ENCODE results near the gene TENM3. TPM values are rescaled to one million over a fixed set of nuclear protein-coding genes. Genes with fewer than 3 reads are reported as not detected.
"Not testable (repeated sequence)": the region's sequence is repeated elsewhere in the genome, so short reads cannot be mapped to it uniquely, and the experiment has no call there.

The TENM3 gene
- polyA plus RNA-seq, 1 of the 3 experiments (the other 2 are of a cell fraction), result 10.4 TPM

- H3K27me3 ChIP-seq (ENCODE audit: insufficient read depth), result no peaks in the 10 kb centered on the region
- H3K27ac ChIP-seq (ENCODE audit: low read depth in 2 of 2, low read length in 1 of 2), result no peak overlapping the region
- DNase-seq, result no peak
- H3K9me2 ChIP-seq, result no peaks in the 10 kb centered on the region
- H3K9ac ChIP-seq, result no peak overlapping the region
- H2AFZ ChIP-seq (ENCODE audit: low read depth), result no peak overlapping the region
- no peak for TF ChIP-seq PBX3 (IDR thresholded peaks at IDR 0.05)
- no peak for TF ChIP-seq EP300 (IDR thresholded peaks at IDR 0.05; ENCODE audit: borderline replicate concordance in 1 of 2, low read depth in 1 of 2, low read length in 1 of 2)
- no peak for TF ChIP-seq RAD21 (IDR thresholded peaks at IDR 0.05; ENCODE audit: low read length)
- no peaks in the 10 kb centered on the region for H3K9me3 ChIP-seq
- no peaks in the 10 kb centered on the region for H3F3A ChIP-seq (replicated peaks; ENCODE audit: insufficient read depth)
- no peaks in the 10 kb centered on the region for H3K4me1 ChIP-seq (ENCODE audit: control insufficient read depth in 1 of 2, insufficient read depth in 2 of 2, low read depth in 1 of 2, low read length in 1 of 2)
- POLR2A ChIA-PET, result no interaction called here
- WGBS (ENCODE audit: low lambda C conversion rate), result 88% methylated on average over 4 of the region's 4 CpGs
- no peak overlapping the region for H3K4me2 ChIP-seq
- no peaks in the 10 kb centered on the region for H4K20me1 ChIP-seq (ENCODE audit: insufficient read depth)
- CTCF ChIA-PET, result no interaction called here
- H3K36me3 ChIP-seq (replicated peaks in 1 of 2; ENCODE audit: control insufficient read depth in 1 of 2, insufficient read depth in 2 of 2, low read length in 1 of 2), result no peaks in the 10 kb centered on the region
- H3K79me2 ChIP-seq (ENCODE audit: insufficient read depth), result no peaks in the 10 kb centered on the region
- H3K4me3 ChIP-seq (ENCODE audit: low read depth in 2 of 2, low read length in 1 of 2), result no peak overlapping the region
Observed at GRCh38 chr4:182812916-182813315, 569.7 kb downstream of the TENM3 start.

GRCh38 chr4:182814065-182814464 is 570.9 kb downstream of the TENM3 start:
- CTCF ChIA-PET; H3K4me3 ChIP-seq (ENCODE audit: low read depth in 2 of 2, low read length in 1 of 2); H3K27ac ChIP-seq (ENCODE audit: low read depth in 2 of 2, low read length in 1 of 2); POLR2A ChIA-PET; H3K27me3 ChIP-seq (ENCODE audit: insufficient read depth); H3K9ac ChIP-seq; H3F3A ChIP-seq (replicated peaks; ENCODE audit: insufficient read depth); DNase-seq; H4K20me1 ChIP-seq (ENCODE audit: insufficient read depth); H3K4me1 ChIP-seq (ENCODE audit: control insufficient read depth in 1 of 2, insufficient read depth in 2 of 2, low read depth in 1 of 2, low read length in 1 of 2); H3K9me2 ChIP-seq; H3K9me3 ChIP-seq; H3K36me3 ChIP-seq (replicated peaks in 1 of 2; ENCODE audit: control insufficient read depth in 1 of 2, insufficient read depth in 2 of 2, low read length in 1 of 2); H3K4me2 ChIP-seq; H2AFZ ChIP-seq (ENCODE audit: low read depth); H3K79me2 ChIP-seq (ENCODE audit: insufficient read depth): not testable (repeated sequence)
- WGBS (ENCODE audit: low lambda C conversion rate), result 84% methylated on average over 9 of the region's 9 CpGs

- Histone ChIP-seq H3K4me3 (ENCODE audit: low read depth in 2 of 2, low read length in 1 of 2) (no peak overlapping the region), H3F3A (replicated peaks; ENCODE audit: insufficient read depth) (no peaks in the 10 kb centered on the region), H3K36me3 (replicated peaks in 1 of 2; ENCODE audit: control insufficient read depth in 1 of 2, insufficient read depth in 2 of 2, low read length in 1 of 2) (no peaks in the 10 kb centered on the region), H2AFZ (ENCODE audit: low read depth) (no peak overlapping the region), H3K4me2 (no peak overlapping the region), H3K27ac (ENCODE audit: low read depth in 2 of 2, low read length in 1 of 2) (no peak overlapping the region), H3K9ac (no peak overlapping the region), H4K20me1 (ENCODE audit: insufficient read depth) (no peaks in the 10 kb centered on the region), H3K4me1 (ENCODE audit: control insufficient read depth in 1 of 2, insufficient read depth in 2 of 2, low read depth in 1 of 2, low read length in 1 of 2) (no peaks in the 10 kb centered on the region), H3K27me3 (ENCODE audit: insufficient read depth) (no peaks in the 10 kb centered on the region), H3K79me2 (ENCODE audit: insufficient read depth) (no peaks in the 10 kb centered on the region), H3K9me2 (no peaks in the 10 kb centered on the region), H3K9me3 (no peaks in the 10 kb centered on the region)
- POLR2A ChIA-PET, result interaction anchor here (0.6 kb wide), 1 partner anchor 9 kb away, joined by 5 read pairs; no protein-coding TSS in a partner anchor
- TF ChIP-seq MXI1 (IDR thresholded peaks at IDR 0.05; ENCODE audit: low read depth, low read length) (no peak), FOXM1 (IDR thresholded peaks at IDR 0.05; ENCODE audit: low read depth) (no peak), ZBTB33 (IDR thresholded peaks at IDR 0.05; ENCODE audit: borderline replicate concordance, low read depth) (no peak), MAX (IDR thresholded peaks at IDR 0.05; ENCODE audit: low read depth) (no peak), GABPA (IDR thresholded peaks at IDR 0.05; ENCODE audit: low read depth) (no peak)
- DNase-seq, result no peak
- CTCF ChIA-PET, result interaction anchor here (0.8 kb wide), 1 partner anchor 12 kb away, joined by 3 read pairs; no protein-coding TSS in a partner anchor
- 64% methylated on average over 7 of the region's 22 CpGs for WGBS (ENCODE audit: low lambda C conversion rate)
Observed at GRCh38 chr4:182818926-182819730, 575.9 kb downstream of the TENM3 start.
